ENCODE measurements around the gene KLF7. TPM values are rescaled to one million over a fixed set of nuclear protein-coding genes. Genes with fewer than 3 reads are reported as not detected.

KLF7 gene
- total and polyA plus RNA-seq, 2 donors (not counting 3 experiments of a cell fraction or from before 2014, with no cell fraction given), result 32.8 to 42.9 TPM

DNA sequence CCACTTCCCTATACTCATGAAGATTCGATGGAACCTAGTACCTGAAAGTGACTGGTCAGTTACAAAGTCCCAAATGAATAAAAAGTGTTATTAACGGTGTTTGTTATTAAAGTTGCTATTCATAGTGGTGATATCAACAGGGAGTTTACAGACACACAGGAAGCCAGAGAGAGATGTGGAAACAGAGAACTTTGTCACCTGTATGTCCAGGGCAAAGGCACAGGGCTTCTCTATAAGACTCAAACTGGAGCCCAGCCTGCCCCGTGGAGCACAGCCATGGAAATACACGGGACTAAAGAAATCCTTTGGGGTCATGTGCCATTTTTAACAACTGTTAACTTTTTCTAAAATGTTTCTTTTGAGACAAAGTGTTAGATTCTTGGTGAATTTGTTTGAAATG lies 68.5 kb downstream of the KLF7 start:
- Histone ChIP-seq H3K36me3 (ENCODE audit: control insufficient read depth in 2 of 2, extremely low read depth in 1 of 2, insufficient read depth in 2 of 2, low read length in 2 of 2) (peaks cover 0 to 3% of the 10 kb centered on the region in 2 experiments), H3K9ac (replicated peaks; ENCODE audit: extremely low read depth, insufficient read depth, low read length) (no peak overlapping the region), H4K20me1 (replicated peaks; ENCODE audit: control insufficient read depth, extremely low read depth, insufficient read depth, low read length) (peaks cover 3% of the 10 kb centered on the region), H3K9me3 (replicated peaks; ENCODE audit: control insufficient read depth, insufficient read depth, low read length) (no peaks in the 10 kb centered on the region), H3K27me3 (ENCODE audit: control insufficient read depth in 2 of 2, insufficient read depth in 2 of 2, low read length in 2 of 2) (no peaks in the 10 kb centered on the region), H3K27ac (ENCODE audit: insufficient read depth, low read depth, low read length) (no peak overlapping the region), H3K4me2 (ENCODE audit: insufficient read depth, low read length) (no peak overlapping the region), H3K4me3 (replicated peaks in 1 of 3; ENCODE audit: insufficient read depth in 1 of 3, low read depth in 1 of 3, low read length in 3 of 3) (no peak overlapping the region), H2AFZ (ENCODE audit: low read depth, low read length) (no peak overlapping the region), H3K4me1 (ENCODE audit: control insufficient read depth, extremely low read depth, insufficient read depth, low read length) (no peaks in the 10 kb centered on the region), H3K9me1 (replicated peaks; ENCODE audit: control insufficient read depth, extremely low read depth, insufficient read depth, low read length) (no peaks in the 10 kb centered on the region), H3K79me2 (ENCODE audit: control insufficient read depth, insufficient read depth, low read length) (peaks cover 76% of the 10 kb centered on the region)
- FAIRE-seq, result no peak
- CTCF ChIA-PET, result no interaction called here
- POLR2A ChIA-PET, result no interaction called here
- TF ChIP-seq JUN (IDR thresholded peaks at IDR 0.05; ENCODE audit: borderline replicate concordance, insufficient read depth, insufficient read length, low read depth) (no peak), MAX (IDR thresholded peaks at IDR 0.05; ENCODE audit: insufficient read depth, insufficient read length) (no peak), FOS (IDR thresholded peaks at IDR 0.05; ENCODE audit: borderline replicate concordance, insufficient read depth, low read length) (no peak), CTCF (IDR thresholded peaks at IDR 0.05; ENCODE audit: extremely low read depth in 1 of 2, insufficient read depth in 1 of 2, low read depth in 1 of 2, low read length in 2 of 2) (no peak), MYC (IDR thresholded peaks at IDR 0.05; ENCODE audit: low read depth, low read length) (no peak), POLR2AphosphoS5 (IDR thresholded peaks at IDR 0.05; ENCODE audit: insufficient read depth, low read depth, low read length) (no peak), EZH2 (IDR thresholded peaks at IDR 0.05; ENCODE audit: borderline replicate concordance, low read depth, low read length, severe bottlenecking) (no peak), GATA2 (IDR thresholded peaks at IDR 0.05; ENCODE audit: insufficient read depth, insufficient read length, low read depth, low read length) (no peak), POLR2A (IDR thresholded peaks at IDR 0.05; ENCODE audit: low read depth, low read length) (no peak)
- intact Hi-C loops (cut with micrococcal nuclease), result loop anchor here (10.0 kb wide), 1 partner anchor 402 kb away; no protein-coding TSS in a partner anchor
- dilution Hi-C loops (cut with MboI; ENCODE audit: extremely low pct_ligation_motif_present, low sequenced_read_pairs), result no loop called here
- no peak for DNase-seq (ENCODE audit: low read depth, low spot score)
- BruUV-seq (replicated peaks), result no TSS peak
